Measurements from ENCODE around the gene EXOC3L4.

EXOC3L4 gene

GRCh38 chr14:103070971-103071542, 23.5 kb upstream of the EXOC3L4 start:
- DNase-seq: no peak

DNA sequence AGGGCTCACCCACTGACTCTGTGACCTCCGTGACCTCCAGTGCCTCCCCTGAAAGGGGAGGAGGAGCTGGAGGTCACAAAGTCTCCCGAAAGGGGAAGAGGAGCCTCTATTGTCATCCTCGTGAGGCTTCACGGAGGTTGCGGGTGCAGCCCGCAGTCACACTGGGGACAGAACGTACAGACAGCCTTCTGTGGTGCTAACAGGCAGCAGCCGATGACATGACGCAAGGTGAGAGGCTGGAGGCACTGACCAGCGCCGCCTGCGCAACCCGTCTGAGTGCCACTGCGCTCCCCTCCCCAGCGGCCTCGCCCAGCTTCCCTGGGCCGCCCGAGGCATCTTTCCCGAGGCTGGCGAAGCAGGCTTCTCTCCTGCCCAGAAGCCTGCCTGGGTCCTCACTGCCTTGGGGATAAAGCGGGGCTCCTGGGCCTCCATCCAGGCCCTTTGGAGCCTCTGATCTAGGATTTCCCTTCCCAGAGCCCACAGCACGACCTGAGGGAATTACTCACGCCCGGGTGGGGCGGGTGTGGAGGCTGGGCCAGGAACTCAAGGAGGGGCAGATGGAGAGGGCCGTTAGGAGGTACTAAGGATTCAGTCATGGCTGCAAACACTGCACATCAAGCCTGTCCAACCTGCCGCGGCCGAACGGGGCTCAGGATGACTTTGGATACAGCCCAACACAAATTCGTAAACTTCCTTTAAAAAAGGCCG, 22.8 kb upstream of the EXOC3L4 start:
- DNase-seq (no peak), ATAC-seq (no peak)

More at GRCh38 chr14:103070971-103071542, 23.5 kb upstream of the EXOC3L4 start:
- ATAC-seq: no peak

GRCh38 chr14:103072595-103073366, 21.7 kb upstream of the EXOC3L4 start:
- DNase-seq (no peak), ATAC-seq (no peak)

DNA sequence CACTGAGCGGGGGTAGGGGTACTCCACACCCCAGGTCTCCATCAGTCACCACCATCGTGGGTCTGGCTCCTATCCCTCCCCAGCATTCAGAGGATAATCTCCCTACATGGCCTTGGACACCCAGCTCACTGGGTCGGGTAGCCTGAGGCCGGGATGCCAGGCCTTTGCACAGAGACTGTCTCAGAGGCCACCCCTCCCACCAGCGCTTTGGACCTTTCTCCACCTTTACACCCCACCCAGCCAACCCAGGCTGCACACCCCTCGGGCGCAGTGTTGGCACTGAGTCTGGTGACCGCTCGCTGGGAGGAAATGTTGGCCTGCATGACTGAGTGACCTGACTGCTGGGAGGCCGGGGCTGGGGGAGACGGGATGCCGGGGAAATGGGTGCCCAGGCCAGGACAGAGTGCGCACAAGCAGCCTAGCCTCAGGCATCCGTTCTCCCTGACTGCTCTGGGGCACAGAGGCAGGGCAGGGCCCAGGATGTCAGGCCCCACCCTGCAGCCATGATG, 21.1 kb upstream of the EXOC3L4 start:
- ATAC-seq: no peak
- DNase-seq: no peak

- DNase-seq: no peak
- ATAC-seq: no peak
Observed at GRCh38 chr14:103073876-103074728, 20.4 kb upstream of the EXOC3L4 start.

DNA sequence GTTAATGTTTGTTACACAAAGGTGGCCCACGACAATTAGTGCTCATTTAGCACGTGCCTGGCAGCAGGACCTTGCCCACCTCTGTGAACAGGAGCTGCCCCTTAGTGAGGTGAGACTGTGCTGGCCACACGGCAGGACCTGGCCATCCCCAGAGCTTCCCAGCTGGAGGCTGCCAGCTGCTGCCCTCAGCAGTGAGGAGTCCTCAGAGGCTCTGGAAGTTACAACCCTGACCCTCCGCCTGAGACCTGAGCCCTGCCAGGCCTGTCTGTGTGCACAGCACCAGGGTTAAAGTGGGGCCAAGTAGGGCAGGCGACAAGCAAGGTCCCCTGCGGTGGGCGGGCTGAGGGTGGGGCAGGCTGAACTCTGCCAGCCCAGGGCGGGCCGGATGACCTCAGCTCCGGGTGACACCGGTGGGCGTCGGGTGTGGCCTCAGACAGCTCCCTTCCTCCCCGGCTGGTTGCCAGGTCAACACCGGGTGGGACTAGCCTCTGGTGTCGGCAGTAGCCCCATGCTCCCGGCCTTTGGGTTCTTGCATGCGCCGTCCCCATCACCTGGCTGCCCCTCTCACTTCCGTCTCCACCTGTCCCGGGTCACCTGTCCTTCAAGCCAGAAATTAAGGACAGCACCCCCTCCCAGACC, 19.7 kb upstream of the EXOC3L4 start:
- ATAC-seq (peak; percentile 34), DNase-seq (peak; percentile 56)

DNA sequence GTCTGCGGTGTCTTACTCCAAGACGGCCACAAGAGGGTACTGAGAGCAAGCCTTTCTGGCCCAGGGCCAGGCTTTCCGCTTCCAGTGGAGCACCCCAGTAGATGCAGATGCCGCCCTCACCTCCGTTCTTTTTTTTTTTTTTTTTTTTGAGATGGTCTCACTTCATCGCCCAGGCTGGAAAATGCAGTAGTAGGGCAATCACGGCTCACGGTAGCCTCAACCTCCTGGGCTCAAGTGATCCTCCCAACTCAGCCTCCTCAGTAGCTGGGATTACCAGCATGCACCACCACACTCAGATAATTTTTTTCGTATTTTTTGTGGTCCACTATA, 16.1 kb upstream of the EXOC3L4 start:
- ATAC-seq: peak; percentile 56
- peak; percentile 73 for DNase-seq

DNA sequence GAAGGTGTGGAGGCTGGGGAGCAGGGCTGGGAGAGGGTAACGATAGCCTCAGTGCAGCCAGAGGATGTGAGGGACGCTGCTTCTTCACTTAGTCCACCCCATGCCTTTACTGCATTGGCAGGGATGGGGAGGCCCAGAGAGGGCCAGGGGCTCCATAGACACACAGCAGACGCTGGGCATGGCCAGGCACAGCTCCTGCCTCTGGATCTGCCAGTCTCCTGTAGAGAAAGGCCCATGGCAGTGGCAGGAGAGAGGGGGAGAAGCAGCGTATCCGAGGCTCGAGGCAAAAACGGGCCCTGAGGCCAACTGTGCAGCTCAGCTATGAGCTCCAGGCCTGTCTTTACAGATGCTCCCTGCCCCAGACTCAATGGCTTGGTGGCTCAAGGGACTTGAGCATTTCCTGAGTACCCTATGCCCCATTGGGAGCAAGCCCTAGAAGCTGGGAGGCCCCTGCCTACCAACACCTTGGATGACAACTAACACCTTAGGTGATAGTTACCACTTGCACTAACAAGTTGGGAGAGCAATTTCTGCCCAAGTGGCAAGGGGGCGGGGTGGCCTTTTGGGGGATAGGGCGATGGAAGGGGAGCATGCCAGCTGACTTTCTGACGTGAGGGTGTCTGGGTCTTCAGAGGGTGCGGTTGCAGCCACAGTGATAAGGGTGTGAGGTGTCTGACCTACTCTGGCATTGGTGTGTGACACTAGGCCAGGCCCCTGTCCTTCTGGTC, 15.5 kb upstream of the EXOC3L4 start:
- DNase-seq (no peak), ATAC-seq (no peak)

GRCh38 chr14:103081951-103082350, 12.6 kb upstream of the EXOC3L4 start:
- ATAC-seq (no peak), DNase-seq (no peak)

DNA sequence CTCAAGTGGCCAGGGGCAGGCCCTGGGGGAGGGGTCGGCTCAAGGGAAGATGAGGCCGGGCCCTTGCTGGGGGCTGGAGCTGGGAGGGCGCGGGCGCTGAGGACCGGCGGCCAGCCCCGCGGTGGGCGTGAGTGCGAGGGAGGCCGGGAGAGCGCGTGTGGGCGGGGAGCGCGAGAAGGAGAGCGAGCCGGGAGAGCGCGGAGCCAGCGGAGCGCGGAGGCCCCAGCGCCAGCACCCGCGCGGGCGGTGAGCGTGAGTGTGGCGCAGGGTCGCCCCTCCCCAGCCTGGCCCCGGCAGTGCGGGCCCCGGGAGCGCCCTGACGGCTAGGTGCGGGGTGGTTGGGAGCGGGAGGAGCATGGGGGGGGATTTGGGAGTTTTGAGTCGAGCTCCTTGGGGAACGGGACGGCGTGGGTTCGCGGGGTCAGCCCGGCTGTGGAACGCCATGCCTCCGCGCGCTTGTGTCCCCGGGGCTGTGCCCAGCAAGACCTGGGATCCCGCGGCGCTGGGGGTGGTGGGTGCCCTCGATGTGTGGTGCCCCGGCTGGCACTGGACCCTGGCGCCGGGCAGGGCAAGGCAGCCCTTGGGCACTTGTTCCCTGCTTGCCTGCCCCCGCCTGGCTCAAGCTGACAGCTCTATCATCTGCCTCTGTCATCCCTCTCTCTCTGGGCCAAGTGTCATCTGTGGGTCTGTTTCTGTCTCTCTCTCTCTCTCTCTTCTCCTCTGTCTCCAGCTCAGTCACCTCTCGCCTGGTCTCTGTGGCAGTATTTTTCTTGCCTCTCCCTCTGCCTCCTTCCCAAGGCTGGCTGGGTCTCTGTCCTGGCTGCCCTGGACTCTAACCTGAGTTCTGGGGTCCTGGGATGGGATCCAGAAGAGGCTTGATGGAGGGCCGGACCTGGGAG, 10.3 kb upstream of the EXOC3L4 start, which contains the start of gene LBHD2:
Gene LBHD2 (plus strand): TSS at position 190 of the 899 bp plus-strand sequence. CDS start 1,803 bp downstream, outside the sequence.
- no peak for DNase-seq
- ATAC-seq: no peak

- ATAC-seq: no peak
Observed at GRCh38 chr14:103085106-103086091, 9.1 kb upstream of the EXOC3L4 start.

GRCh38 chr14:103086771-103087342, 7.7 kb upstream of the EXOC3L4 start:
- DNase-seq: no peak
- ATAC-seq: no peak

More at GRCh38 chr14:103085106-103086091, 9.1 kb upstream of the EXOC3L4 start:
- no peak for DNase-seq

- no peak for ATAC-seq
- DNase-seq: no peak
Observed at GRCh38 chr14:103087343-103087835, 7.1 kb upstream of the EXOC3L4 start.

- DNase-seq (no peak), ATAC-seq (no peak)
Observed at GRCh38 chr14:103088921-103089320, 5.6 kb upstream of the EXOC3L4 start.

DNA sequence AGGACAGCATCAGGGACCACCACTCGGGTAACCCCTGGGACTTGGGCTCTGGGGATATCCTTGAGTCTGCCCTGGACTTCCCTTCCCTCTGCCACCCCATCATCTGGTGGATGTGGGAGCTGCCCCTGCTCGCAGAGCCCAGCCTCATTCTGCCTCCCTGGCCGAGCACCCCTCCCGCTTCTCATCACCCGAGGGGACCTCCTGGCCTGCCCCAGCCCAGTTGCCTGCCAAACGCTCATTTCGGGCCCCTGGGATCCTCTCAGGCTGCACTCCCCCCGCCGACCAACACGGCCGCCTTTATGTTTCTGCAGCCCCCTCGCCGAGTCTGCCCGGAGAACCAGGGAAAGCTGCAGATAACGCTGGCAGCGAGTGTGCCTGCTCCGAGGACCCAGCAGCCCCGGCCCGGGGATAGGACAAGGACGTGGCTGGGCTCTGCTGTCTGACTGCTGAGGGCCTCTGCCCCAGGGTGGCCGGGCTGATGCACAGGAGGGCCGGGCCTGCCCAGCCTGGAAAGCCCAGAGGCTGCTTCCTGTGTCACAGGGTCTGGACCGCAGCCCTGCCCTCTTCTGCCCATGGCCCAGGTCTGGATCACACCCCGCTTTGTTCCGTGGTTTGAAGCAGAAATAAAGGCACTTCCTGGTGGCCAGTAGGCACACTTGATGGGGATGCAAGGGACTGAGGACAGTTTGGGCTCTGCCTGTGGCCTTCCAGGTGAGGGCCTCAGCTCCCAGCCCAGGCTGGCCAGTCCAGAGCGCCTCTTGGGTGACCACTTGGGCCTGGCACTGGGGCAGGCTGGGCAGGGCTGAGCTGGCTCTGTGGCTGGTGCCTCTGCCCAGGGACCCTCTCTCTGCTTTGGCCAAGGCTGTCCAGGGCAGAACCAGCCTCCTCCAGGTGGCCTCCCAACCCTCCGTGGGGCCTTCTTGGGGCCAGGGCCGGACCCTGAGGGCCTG, 4.9 kb upstream of the EXOC3L4 start:
- no peak for DNase-seq
- no peak for ATAC-seq

DNA sequence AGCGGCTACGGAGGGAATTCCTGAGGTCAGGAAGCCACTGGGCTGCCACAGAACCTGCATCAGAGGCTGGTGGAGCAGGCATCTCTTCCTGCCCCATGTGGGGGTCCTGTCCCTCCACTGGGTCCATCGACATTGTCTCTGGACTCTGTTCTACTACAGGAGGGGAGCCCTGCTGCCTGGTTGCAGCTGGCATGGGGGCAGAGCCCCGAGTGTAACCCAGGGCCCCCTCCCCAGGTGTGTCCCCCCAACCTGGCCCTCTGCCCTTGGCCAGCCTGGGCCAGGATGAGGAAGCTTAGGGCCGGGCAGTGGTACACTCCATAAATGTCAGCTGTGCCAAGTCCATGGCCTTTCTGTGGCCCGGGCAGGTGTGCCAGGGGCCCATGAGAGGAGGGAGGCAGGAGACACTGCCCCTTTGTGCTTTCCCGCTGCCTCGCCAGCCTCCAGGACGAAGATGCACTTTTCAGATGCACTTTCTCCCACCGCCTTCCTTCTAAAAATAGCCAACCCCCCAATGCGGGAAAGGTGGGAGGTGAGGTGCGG, 4.0 kb upstream of the EXOC3L4 start:
- no peak for DNase-seq
- ATAC-seq: no peak
